ENCODE measurements around the gene HSD17B1.

Gene HSD17B1

GRCh38 chr17:42548070-42548837 lies 4.5 kb upstream of the HSD17B1 start:
- peak; percentile 77 for TF ChIP-seq CTCF (IDR thresholded peaks at IDR 0.05; ENCODE audit: control extremely low read depth, extremely low read depth, low read depth, missing control alignments)
- peak; percentile 93 for DNase-seq (ENCODE audit: extremely low spot score)
- CTCF ChIA-PET, result interaction anchor here (0.7 to 2.0 kb wide), 18 partner anchors 9 to 276 kb away, joined by 3 to 11 read pairs (median 4); partner anchors contain the start of genes BECN1, NAGLU and PSMC3IP
- POLR2A ChIA-PET, result interaction anchor here (1.0 kb wide), 1 partner anchor 12 kb away, joined by 4 read pairs; the partner anchor contains the start of gene NAGLU

GRCh38 chr17:42548993-42549755 lies 3.5 kb upstream of the HSD17B1 start:
- ChIA-PET POLR2A (no interaction called here), CTCF (interaction anchor here (0.7 to 2.0 kb wide), 15 partner anchors 10 to 275 kb away, joined by 3 to 11 read pairs (median 4); partner anchors contain the start of genes BECN1, NAGLU and PSMC3IP)
- no peak for TF ChIP-seq CTCF (IDR thresholded peaks at IDR 0.05; ENCODE audit: control extremely low read depth, extremely low read depth, low read depth, missing control alignments)
- no peak for DNase-seq (ENCODE audit: extremely low spot score)

- no peak for DNase-seq (ENCODE audit: extremely low spot score)
- POLR2A ChIA-PET, result interaction anchor here (0.6 kb wide), 1 partner anchor 40 kb away, joined by 6 read pairs; no protein-coding TSS in a partner anchor
- CTCF ChIA-PET, result interaction anchor here (2.2 kb wide), 1 partner anchor 25 kb away, joined by 9 read pairs; the partner anchor contains the start of gene PSMC3IP
- no peak for TF ChIP-seq CTCF (IDR thresholded peaks at IDR 0.05; ENCODE audit: control extremely low read depth, extremely low read depth, low read depth, missing control alignments)
These were observed 567 bp downstream of the HSD17B1 start for GRCh38 chr17:42553161-42553818.

GRCh38 chr17:42553866-42554249 lies 1.1 kb downstream of the HSD17B1 start:
- ChIA-PET CTCF (interaction anchor here (1.0 to 2.2 kb wide), 3 partner anchors 18 to 119 kb away, joined by 3 to 9 read pairs (median 3); partner anchors contain the start of genes NAGLU and PSMC3IP), POLR2A (no interaction called here)
- DNase-seq (ENCODE audit: extremely low spot score), result no peak
- TF ChIP-seq CTCF (IDR thresholded peaks at IDR 0.05; ENCODE audit: control extremely low read depth, extremely low read depth, low read depth, missing control alignments), result no peak

GRCh38 chr17:42554250-42555121 lies 1.8 kb downstream of the HSD17B1 start:
- CTCF ChIA-PET, result interaction anchor here (0.8 to 2.2 kb wide), 5 partner anchors 13 to 119 kb away, joined by 3 to 9 read pairs (median 3); partner anchors contain the start of genes NAGLU and PSMC3IP
- peak; percentile 90 for DNase-seq (ENCODE audit: extremely low spot score)
- no peak for TF ChIP-seq CTCF (IDR thresholded peaks at IDR 0.05; ENCODE audit: control extremely low read depth, extremely low read depth, low read depth, missing control alignments)
- POLR2A ChIA-PET, result interaction anchor here (0.5 kb wide), 1 partner anchor 141 kb away, joined by 9 read pairs; no protein-coding TSS in a partner anchor

Data from GM10248 (cell line).